ENCODE measurements around the gene FMNL2.
A peak's percentile ranks its signal among the peaks of the same experiment; 100 is the strongest.

The FMNL2 gene

GRCh38 chr2:152395572-152395971, 60.6 kb downstream of the FMNL2 start:
- H3K9me3 ChIP-seq (replicated peaks in 1 of 11), result 0 out of 22 replicates have a peak, but pooled peaks cover 0 to 4% (median 0%) of the 10 kb centered on the region in 11 experiments
- peaks cover 0 to 72% (median 26%) of the 10 kb centered on the region in 11 experiments; a peak in 17 of 22 replicates for H3K36me3 ChIP-seq
- no peak for TF ChIP-seq Cebpa-rat (IDR thresholded peaks at IDR 0.05)
- no peak overlapping the region for H3K9ac ChIP-seq
- peaks cover 34 to 99% (median 66%) of the 10 kb centered on the region in 10 experiments for H3K4me1 ChIP-seq
- H3K27me3 ChIP-seq, result no peaks in the 10 kb centered on the region
- H4K20me1 ChIP-seq, result peaks cover 29 to 99% (median 85%) of the 10 kb centered on the region in 11 experiments; a peak in 21 of 22 replicates
- H3K27ac ChIP-seq, result peak overlapping the region in 4 of 11 experiments; percentile 25 to 62 (median 37); a peak in 6 of 22 replicates
- peak overlapping the region in 5 of 11 experiments; percentile 29 to 67 (median 61); a peak in 7 of 22 replicates for H3K4me2 ChIP-seq
- H3K4me3 ChIP-seq, result no peak overlapping the region

- H4K20me1 ChIP-seq, result peaks cover 34 to 99% (median 85%) of the 10 kb centered on the region in 11 experiments; a peak in 21 of 22 replicates
- H3K36me3 ChIP-seq, result peaks cover 0 to 67% (median 24%) of the 10 kb centered on the region in 11 experiments; a peak in 15 of 22 replicates
- TF ChIP-seq Cebpa-rat (IDR thresholded peaks at IDR 0.05), result no peak
- 0 out of 22 replicates have a peak, but pooled peaks cover 0 to 4% (median 0%) of the 10 kb centered on the region in 11 experiments for H3K9me3 ChIP-seq (replicated peaks in 1 of 11)
- H3K9ac ChIP-seq, result no peak overlapping the region
- peak overlapping the region in 3 of 11 experiments; percentile 12 to 17 (median 15); a peak in 3 of 22 replicates for H3K27ac ChIP-seq
- peaks cover 39 to 99% (median 71%) of the 10 kb centered on the region in 10 experiments for H3K4me1 ChIP-seq
- no peak overlapping the region for H3K4me3 ChIP-seq
- no peaks in the 10 kb centered on the region for H3K27me3 ChIP-seq
- peak overlapping the region in 3 of 11 experiments; percentile 48 to 56 (median 50); a peak in 7 of 22 replicates for H3K4me2 ChIP-seq
Measured at GRCh38 chr2:152396051-152396511, 61.1 kb downstream of the FMNL2 start.

- Histone ChIP-seq H3K9me3 (replicated peaks in 1 of 11) (0 out of 22 replicates have a peak, but pooled peaks cover 0 to 4% (median 0%) of the 10 kb centered on the region in 11 experiments), H3K4me1 (peaks cover 45 to 99% (median 76%) of the 10 kb centered on the region in 10 experiments), H3K4me3 (no peak overlapping the region), H4K20me1 (peaks cover 39 to 99% (median 87%) of the 10 kb centered on the region in 11 experiments; a peak in 21 of 22 replicates), H3K27me3 (no peaks in the 10 kb centered on the region), H3K36me3 (peaks cover 0 to 61% (median 20%) of the 10 kb centered on the region in 11 experiments; a peak in 14 of 22 replicates), H3K4me2 (peak overlapping the region in 3 of 11 experiments; percentile 48 to 56 (median 50); a peak in 5 of 22 replicates), H3K27ac (peak overlapping the region in 1 of 11 experiments; percentile 15; a peak in 1 of 22 replicates), H3K9ac (no peak overlapping the region)
- no peak for TF ChIP-seq Cebpa-rat (IDR thresholded peaks at IDR 0.05)
Measured at GRCh38 chr2:152396763-152397162, 61.8 kb downstream of the FMNL2 start.

- H3K27me3 ChIP-seq, result no peaks in the 10 kb centered on the region
- 0 out of 22 replicates have a peak, but pooled peaks cover 0 to 5% (median 0%) of the 10 kb centered on the region in 11 experiments for H3K9me3 ChIP-seq (replicated peaks in 1 of 11)
- H3K9ac ChIP-seq, result no peak overlapping the region
- TF ChIP-seq Cebpa-rat (IDR thresholded peaks at IDR 0.05), result no peak
- peak overlapping the region in 3 of 11 experiments; percentile 3 to 32 (median 30); a peak in 2 of 22 replicates for H3K27ac ChIP-seq
- H3K4me1 ChIP-seq, result peaks cover 44 to 99% (median 72%) of the 10 kb centered on the region in 10 experiments
- H4K20me1 ChIP-seq, result peaks cover 39 to 99% (median 89%) of the 10 kb centered on the region in 11 experiments; a peak in 21 of 22 replicates
- no peak overlapping the region for H3K4me3 ChIP-seq
- peak overlapping the region; percentile 35 to 95 (median 65); a peak in 20 of 22 replicates for H3K4me2 ChIP-seq
- peaks cover 0 to 60% (median 11%) of the 10 kb centered on the region in 11 experiments; a peak in 12 of 22 replicates for H3K36me3 ChIP-seq
Measured at GRCh38 chr2:152399003-152399402, 64.0 kb downstream of the FMNL2 start.

- Histone ChIP-seq H3K36me3 (peaks cover 0 to 59% (median 9%) of the 10 kb centered on the region in 11 experiments; a peak in 8 of 22 replicates), H3K9ac (0 out of 22 replicates have a peak overlapping the region, but pooled peaks of 2 of the 11 experiments have one; percentile 1 to 29), H3K4me1 (peaks cover 50 to 100% (median 75%) of the 10 kb centered on the region in 10 experiments), H4K20me1 (peaks cover 39 to 100% (median 98%) of the 10 kb centered on the region in 11 experiments; a peak in 21 of 22 replicates), H3K27ac (peak overlapping the region in 4 of 11 experiments; percentile 3 to 34 (median 14); a peak in 1 of 22 replicates), H3K4me2 (peak overlapping the region; percentile 35 to 95 (median 65)), H3K27me3 (no peaks in the 10 kb centered on the region), H3K9me3 (replicated peaks in 1 of 11) (0 out of 22 replicates have a peak, but pooled peaks cover 0 to 5% (median 0%) of the 10 kb centered on the region in 11 experiments), H3K4me3 (no peak overlapping the region)
- TF ChIP-seq Cebpa-rat (IDR thresholded peaks at IDR 0.05), result no peak
Measured at GRCh38 chr2:152400607-152401214, 65.7 kb downstream of the FMNL2 start.

- H3K27me3 ChIP-seq, result no peaks in the 10 kb centered on the region
- H3K9me3 ChIP-seq (replicated peaks in 1 of 11), result 0 out of 22 replicates have a peak, but pooled peaks cover 0 to 5% (median 0%) of the 10 kb centered on the region in 11 experiments
- H3K4me3 ChIP-seq, result no peak overlapping the region
- no peak overlapping the region; a peak in 1 of 22 replicates for H3K27ac ChIP-seq
- no peak for TF ChIP-seq Cebpa-rat (IDR thresholded peaks at IDR 0.05)
- peak overlapping the region in 6 of 11 experiments; percentile 4 to 95 (median 80); a peak in 9 of 22 replicates for H3K4me2 ChIP-seq
- H3K9ac ChIP-seq, result no peak overlapping the region
- peaks cover 31 to 100% (median 83%) of the 10 kb centered on the region in 11 experiments; a peak in 21 of 22 replicates for H4K20me1 ChIP-seq
- H3K36me3 ChIP-seq, result peaks cover 0 to 39% (median 9%) of the 10 kb centered on the region in 11 experiments; a peak in 8 of 22 replicates
- H3K4me1 ChIP-seq, result peaks cover 69 to 100% (median 90%) of the 10 kb centered on the region in 10 experiments
Measured at GRCh38 chr2:152402780-152403759, 68.1 kb downstream of the FMNL2 start.

GRCh38 chr2:152405206-152406118, 70.5 kb downstream of the FMNL2 start:
- peaks cover 10 to 100% (median 59%) of the 10 kb centered on the region in 11 experiments; a peak in 21 of 22 replicates for H4K20me1 ChIP-seq
- peak overlapping the region in 3 of 11 experiments; percentile 2 to 28 (median 7); a peak in 4 of 22 replicates for H3K9ac ChIP-seq
- peak overlapping the region; percentile 64 to 95 (median 78); a peak in 21 of 22 replicates for H3K4me2 ChIP-seq
- H3K4me3 ChIP-seq, result no peak overlapping the region; a peak in 1 of 20 replicates
- peaks cover 0 to 40% (median 10%) of the 10 kb centered on the region in 11 experiments; a peak in 11 of 22 replicates for H3K36me3 ChIP-seq
- 0 out of 22 replicates have a peak, but pooled peaks cover 0 to 5% (median 0%) of the 10 kb centered on the region in 11 experiments for H3K9me3 ChIP-seq (replicated peaks in 1 of 11)
- H3K4me1 ChIP-seq, result peaks cover 53 to 100% (median 91%) of the 10 kb centered on the region in 10 experiments
- no peaks in the 10 kb centered on the region for H3K27me3 ChIP-seq
- H3K27ac ChIP-seq, result peak overlapping the region in 9 of 11 experiments; percentile 0 to 89 (median 78); a peak in 14 of 22 replicates
- no peak for TF ChIP-seq Cebpa-rat (IDR thresholded peaks at IDR 0.05)
